ENCODE measurements around the gene APOL3.

GRCh38 chr22:36131907-36132306, 28.6 kb downstream of the APOL3 start:
- TF ChIP-seq CTCF (IDR thresholded peaks at IDR 0.05; ENCODE audit: extremely low read depth in 1 of 2, insufficient read depth in 1 of 2, low read depth in 1 of 2, low read length in 2 of 2) (no peak), POLR2A (IDR thresholded peaks at IDR 0.05; ENCODE audit: low read depth, low read length) (no peak), MAX (IDR thresholded peaks at IDR 0.05; ENCODE audit: insufficient read depth, insufficient read length) (no peak), GATA2 (IDR thresholded peaks at IDR 0.05; ENCODE audit: insufficient read depth, insufficient read length, low read depth, low read length) (no peak), POLR2AphosphoS5 (IDR thresholded peaks at IDR 0.05; ENCODE audit: insufficient read depth, low read depth, low read length) (no peak), JUN (IDR thresholded peaks at IDR 0.05; ENCODE audit: borderline replicate concordance, insufficient read depth, insufficient read length, low read depth) (no peak)

Measured in endothelial cell of umbilical vein (primary cell).